ENCODE measurements around the gene PSMD2.
"Not testable (repeated sequence)": the region's sequence is repeated elsewhere in the genome, so short reads cannot be mapped to it uniquely, and the experiment has no call there.

PSMD2 gene

GRCh38 chr3:184298759-184299487 is at the start of gene PSMD2:
Gene PSMD2, plus strand, starts transcription at chr3:184299241. Its CDS starts 26 bp downstream, at chr3:184299267.
- peak; percentile 97 for DNase-seq (ENCODE audit: low read depth)

GRCh38 chr3:184249412-184250166 is 49.5 kb upstream of the PSMD2 start, which contains the start of gene EEF1AKMT4:
Gene EEF1AKMT4, plus strand, starts transcription at chr3:184249672. Its CDS starts 23 bp downstream, at chr3:184249695.
- peak; percentile 95 for DNase-seq (ENCODE audit: low read depth)

GRCh38 chr3:184250167-184250828 is 48.7 kb upstream of the PSMD2 start:
- DNase-seq (ENCODE audit: low read depth) = peak; percentile 86

DNA sequence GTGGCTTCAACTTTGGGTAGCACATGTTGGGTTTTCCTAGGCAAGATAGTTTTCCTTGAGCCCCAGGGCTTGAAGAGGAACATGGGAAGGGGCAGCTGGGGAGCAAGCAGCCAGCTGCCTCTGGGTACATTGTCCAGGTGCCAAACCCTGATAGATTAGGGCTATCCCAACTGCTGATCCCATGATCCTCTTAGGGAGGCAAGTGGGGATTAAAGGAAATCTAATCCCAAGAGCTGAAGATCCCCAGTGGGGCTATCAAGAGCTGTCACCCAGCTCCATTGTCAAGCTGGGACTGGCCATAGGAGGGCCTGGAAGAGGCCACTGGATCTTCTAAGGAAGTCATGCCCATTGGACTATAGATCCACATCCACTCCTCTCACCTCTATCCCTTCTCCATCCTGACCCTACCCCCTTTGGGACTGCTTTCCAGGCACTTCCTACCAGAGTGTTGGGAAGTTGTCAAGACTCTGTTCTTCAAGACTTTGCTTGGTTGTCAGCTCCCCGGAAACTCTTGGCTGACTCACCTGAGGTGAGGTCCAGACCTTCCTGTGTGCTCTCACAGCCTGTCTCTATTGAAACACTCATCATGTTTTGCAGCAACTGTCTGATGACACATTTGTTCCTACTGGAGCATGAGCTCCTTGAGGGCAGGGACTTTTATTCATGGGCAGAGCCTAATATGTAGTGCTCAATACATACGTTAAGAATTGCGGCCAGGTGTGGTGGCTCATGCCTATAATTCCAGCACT is 43.6 kb upstream of the PSMD2 start:
- peak; percentile 24 for DNase-seq (ENCODE audit: low read depth)

GRCh38 chr3:184257083-184257915 is 41.7 kb upstream of the PSMD2 start:
- DNase-seq (ENCODE audit: low read depth) = no peak

DNA sequence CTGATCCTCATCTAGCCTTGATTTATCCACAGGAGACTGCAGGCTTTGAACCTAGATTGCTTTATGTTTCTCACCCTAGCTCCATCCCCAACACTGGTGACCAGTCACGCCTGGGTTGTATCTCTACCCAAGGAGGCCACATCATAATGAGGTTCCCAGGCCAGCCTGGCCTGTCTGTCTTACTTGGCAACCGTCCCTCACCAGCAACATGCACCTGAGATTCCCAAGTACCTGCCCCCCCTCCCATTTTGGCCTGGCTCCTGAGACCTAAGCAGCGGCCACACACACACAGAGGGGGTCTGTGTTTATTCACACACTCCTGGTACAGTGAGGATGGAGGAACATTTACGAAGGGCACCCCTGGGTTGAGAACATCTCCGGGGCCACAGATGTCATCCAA is 40.1 kb upstream of the PSMD2 start:
- no peak for DNase-seq (ENCODE audit: low read depth)

GRCh38 chr3:184259396-184259877 is 39.6 kb upstream of the PSMD2 start:
- no peak for DNase-seq (ENCODE audit: low read depth)

DNA sequence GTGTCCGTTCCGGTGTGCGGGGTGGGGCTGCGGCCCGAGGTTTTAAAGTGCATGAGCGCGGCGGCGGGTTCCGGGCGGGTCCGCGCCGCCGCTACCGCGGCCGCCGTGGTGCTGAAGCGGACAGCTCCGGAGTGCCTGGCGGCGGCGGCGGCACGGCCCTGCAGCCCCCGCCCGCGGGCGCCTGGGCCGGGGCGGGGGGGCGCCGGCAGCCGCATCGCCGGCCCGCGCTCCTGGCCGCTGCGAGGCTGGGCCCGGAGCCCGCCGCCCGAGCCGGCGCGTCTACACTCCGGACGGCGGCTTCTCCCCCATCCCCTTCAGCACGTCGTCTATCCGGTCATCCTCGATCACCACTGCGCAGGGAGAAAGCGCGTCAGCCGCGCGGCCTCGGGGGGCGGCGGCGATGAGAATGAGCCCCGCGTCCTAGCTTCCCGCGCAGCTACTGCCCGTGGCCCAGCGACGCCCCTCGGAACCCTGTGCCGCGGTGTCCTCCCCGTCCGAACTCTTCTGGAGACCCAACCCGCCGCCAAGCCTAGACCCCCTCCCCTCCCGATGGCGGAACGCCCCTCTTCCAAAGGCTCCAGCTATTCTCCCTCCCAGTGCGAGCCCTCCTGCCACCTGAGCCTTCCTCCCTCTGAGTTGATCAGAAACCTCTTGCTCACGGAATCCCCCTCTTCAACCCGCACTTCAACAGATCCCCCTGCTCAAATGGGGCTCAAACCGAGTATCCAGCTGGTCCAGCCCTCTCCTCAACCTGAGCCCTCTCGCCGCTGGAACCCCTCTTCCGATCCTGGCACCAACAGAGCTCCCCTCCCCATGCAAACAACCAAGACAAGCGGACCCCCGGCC is 38.9 kb upstream of the PSMD2 start:
- no peak for DNase-seq (ENCODE audit: low read depth)

GRCh38 chr3:184260724-184261269 is 38.2 kb upstream of the PSMD2 start:
- DNase-seq (ENCODE audit: low read depth) = no peak

DNA sequence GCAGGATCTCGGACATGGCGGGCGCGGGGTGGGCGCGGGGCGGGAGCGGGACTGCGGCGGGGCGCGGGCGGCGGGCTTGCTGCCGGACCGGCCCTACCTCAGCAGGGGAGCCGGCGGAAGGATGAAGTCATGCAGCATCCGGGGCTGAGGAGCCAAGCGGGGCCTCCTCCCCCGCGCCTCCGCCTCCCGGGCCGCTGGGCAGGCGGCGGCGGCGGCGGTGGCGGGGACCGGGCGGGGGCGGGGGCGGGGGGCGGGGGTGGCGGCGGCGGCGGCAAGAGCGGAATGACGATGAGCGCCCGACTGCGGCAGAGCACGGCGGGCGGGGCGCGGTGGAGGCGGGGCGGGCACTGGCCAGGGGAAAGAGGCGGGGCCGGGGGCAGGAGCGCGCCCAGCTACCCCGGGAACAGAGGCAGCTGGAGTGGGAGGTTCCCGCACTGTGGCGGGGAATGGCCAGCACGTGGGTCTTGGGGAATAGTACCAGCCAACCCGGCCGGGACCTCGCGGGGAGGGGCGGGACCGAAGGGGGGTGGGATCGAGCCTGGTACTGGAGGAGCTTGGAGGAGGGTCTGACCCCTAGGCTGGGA is 37.7 kb upstream of the PSMD2 start, which contains the start of gene CAMK2N2:
CAMK2N2 (minus strand) TSS at position 284 of the 584 bp plus-strand sequence; CDS start at position 16, 268 bp downstream.
- DNase-seq (ENCODE audit: low read depth) = peak; percentile 28

GRCh38 chr3:184261854-184262763 is 36.9 kb upstream of the PSMD2 start:
- DNase-seq (ENCODE audit: low read depth) = no peak

GRCh38 chr3:184262764-184263179 is 36.3 kb upstream of the PSMD2 start:
- no peak for DNase-seq (ENCODE audit: low read depth)

GRCh38 chr3:184267249-184267648 is 31.8 kb upstream of the PSMD2 start:
- DNase-seq (ENCODE audit: low read depth) = not testable (repeated sequence)

DNA sequence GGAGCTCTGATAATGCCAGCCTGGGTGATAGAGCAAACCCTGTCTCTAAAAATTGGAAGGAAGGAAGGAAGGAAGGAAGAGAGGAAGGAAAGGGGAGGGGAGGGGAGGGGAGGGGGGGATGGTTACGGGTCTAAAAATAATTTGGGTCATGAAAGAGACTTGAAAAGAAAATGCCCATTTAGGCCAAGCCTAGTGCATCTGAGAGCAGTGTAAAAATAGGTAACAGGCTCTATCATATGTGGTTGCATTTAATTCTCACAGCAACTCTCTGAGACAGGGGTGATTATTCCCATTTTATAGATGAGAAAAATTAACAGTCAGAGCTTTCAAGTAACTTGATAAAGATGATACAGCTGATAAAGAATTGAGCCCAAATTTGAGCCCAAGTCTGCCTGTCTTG is 26.8 kb upstream of the PSMD2 start:
- no peak for DNase-seq (ENCODE audit: low read depth)

DNA sequence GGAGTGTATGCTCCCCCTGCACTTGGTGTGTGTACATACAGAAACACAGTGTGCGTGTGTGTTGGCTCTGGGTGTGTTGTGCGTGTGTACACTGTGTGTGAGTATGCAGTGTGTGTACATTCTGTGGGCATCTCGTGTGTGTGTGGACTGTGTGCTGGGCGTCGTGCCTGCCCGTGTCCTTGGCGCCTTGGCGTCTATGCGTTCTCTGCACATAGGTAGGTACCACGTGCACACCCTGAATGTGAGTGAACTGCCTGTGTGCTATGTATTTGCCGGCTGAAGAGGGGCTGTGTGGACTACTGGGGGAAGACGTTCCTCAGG is 23.7 kb upstream of the PSMD2 start:
- no peak for DNase-seq (ENCODE audit: low read depth)

DNA sequence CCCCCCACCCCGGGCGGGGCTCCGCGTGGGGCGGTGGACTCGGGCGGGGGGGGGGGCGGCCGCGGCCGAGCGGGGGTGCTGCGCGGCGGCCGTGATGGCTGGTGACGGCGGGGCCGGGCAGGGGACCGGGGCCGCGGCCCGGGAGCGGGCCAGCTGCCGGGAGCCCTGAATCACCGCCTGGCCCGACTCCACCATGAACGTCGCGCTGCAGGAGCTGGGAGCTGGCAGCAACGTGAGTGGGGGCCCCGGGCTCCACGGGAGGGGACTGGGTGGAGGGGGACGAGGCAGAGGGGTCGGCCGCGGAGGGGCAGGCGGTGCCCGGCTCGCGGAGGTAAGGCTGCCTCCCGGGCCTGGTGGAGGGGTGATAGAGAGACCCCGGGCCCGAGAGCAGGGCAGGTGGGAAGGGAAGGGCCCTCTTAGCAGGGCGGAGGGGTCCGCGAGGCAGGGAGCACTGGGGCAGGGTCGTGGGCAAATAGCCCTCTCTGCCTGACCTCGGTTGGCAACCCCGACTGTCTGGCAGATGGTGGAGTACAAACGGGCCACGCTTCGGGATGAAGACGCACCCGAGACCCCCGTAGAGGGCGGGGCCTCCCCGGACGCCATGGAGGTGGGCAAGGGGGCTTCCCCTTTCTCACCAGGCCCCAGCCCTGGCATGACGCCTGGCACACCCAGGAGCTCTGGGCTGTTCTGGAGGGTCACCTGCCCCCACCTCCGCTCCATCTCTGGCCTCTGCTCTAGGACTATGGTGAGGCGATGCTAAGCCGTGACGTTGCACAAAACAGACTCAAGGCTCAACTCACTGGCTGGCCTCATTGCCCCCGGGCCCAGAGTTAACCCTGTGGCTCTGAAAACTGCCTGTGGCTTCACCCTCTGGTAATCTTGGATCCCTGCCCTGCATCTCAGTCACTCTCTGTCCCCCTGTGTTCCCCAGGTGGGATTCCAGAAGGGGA is 22.8 kb upstream of the PSMD2 start, which contains the start of gene ECE2:
ECE2 (plus strand) TSS at position 62 of the 950 bp plus-strand sequence; CDS start at position 194, 132 bp downstream.
- DNase-seq (ENCODE audit: low read depth) = no peak

DNA sequence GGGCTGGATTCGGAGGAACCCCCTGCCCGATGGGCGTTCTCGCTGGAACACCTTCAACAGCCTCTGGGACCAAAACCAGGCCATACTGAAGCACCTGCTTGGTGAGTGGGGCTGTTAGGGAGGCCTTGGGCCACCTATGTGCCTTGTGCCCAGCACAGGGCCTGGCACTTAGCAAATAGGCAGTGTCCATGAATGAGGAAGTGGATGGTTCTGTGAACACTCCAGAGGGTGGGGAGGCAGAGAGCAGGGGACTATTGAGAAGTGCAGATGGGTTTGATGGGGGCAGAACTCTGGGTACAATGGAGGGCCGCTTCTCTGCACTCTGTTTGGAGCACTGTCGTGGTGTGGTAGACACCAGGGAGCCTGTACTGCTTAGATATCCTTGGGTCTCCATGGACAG is 21.7 kb upstream of the PSMD2 start:
- no peak for DNase-seq (ENCODE audit: low read depth)
